GM21529 (cell line): Measurements from ENCODE around the gene EWSR1.
A peak's percentile ranks its signal among the peaks of the same experiment; 100 is the strongest.
"Not testable (repeated sequence)": the region's sequence is repeated elsewhere in the genome, so short reads cannot be mapped to it uniquely, and the experiment has no call there.

Source experiments
- ATAC-seq: cut with Tn5 transposase; IDR thresholded peaks from one replicate; pipeline ENCODE4 v1.9.1; 2021; ENCODE audit not compliant: unreplicated experiment

Gene EWSR1

GRCh38 chr22:29267858-29268510 is at the start of gene EWSR1, which contains the start of gene RHBDD3:
Gene EWSR1, plus strand, starts transcription at chr22:29268268. Its CDS starts 69 bp downstream, at chr22:29268337.
Gene RHBDD3, minus strand, starts transcription at chr22:29267981. Its CDS starts 2,355 bp downstream, at chr22:29265626.
- ATAC-seq = peak; percentile 77

- ATAC-seq = no peak
Measured at GRCh38 chr22:29218758-29219408, 49.2 kb upstream of the EWSR1 start.

GRCh38 chr22:29219409-29219782 is 48.7 kb upstream of the EWSR1 start:
- ATAC-seq = not testable (repeated sequence)

GRCh38 chr22:29219881-29220670 is 48.0 kb upstream of the EWSR1 start:
- ATAC-seq = no peak

GRCh38 chr22:29224121-29224858 is 43.8 kb upstream of the EWSR1 start:
- ATAC-seq = no peak

- no peak for ATAC-seq
Measured at GRCh38 chr22:29224859-29225410, 43.1 kb upstream of the EWSR1 start.

- no peak for ATAC-seq
Measured at GRCh38 chr22:29225422-29226090, 42.5 kb upstream of the EWSR1 start.

- no peak for ATAC-seq
Measured at GRCh38 chr22:29226351-29226981, 41.6 kb upstream of the EWSR1 start.

- no peak for ATAC-seq
Measured at GRCh38 chr22:29230972-29231875, 36.8 kb upstream of the EWSR1 start.

GRCh38 chr22:29231971-29232959 is 35.8 kb upstream of the EWSR1 start:
- no peak for ATAC-seq

- no peak for ATAC-seq
Measured at GRCh38 chr22:29233277-29233877, 34.7 kb upstream of the EWSR1 start.

GRCh38 chr22:29240481-29240880 is 27.6 kb upstream of the EWSR1 start:
- ATAC-seq = not testable (repeated sequence)

- ATAC-seq = no peak
Measured at GRCh38 chr22:29243874-29244446, 24.1 kb upstream of the EWSR1 start.

GRCh38 chr22:29244785-29245625 is 23.1 kb upstream of the EWSR1 start:
- no peak for ATAC-seq

GRCh38 chr22:29245626-29246385 is 22.3 kb upstream of the EWSR1 start:
- ATAC-seq = peak; percentile 52
